ENCODE data around the gene PRRG2.

DNA sequence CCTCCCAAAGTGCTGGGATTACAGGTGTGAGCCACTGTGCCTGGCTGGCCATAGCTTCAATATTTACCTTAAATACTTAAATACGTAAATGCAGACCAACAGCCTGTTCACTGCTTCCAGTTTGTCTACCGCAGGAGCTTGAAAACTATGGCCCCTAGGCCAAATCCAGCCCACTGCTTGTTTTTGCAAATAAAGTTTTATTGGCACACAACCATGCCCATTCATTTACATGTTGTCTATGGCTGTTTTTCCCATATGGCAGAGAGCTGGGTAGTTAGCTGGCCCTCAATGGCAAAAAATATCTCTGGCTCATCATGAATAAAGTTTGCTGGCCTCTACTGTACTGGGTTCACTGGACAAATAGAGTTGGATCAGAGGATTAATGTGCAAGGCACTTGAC lies 21.7 kb downstream of the PRRG2 start:
- TF ChIP-seq CTCF (IDR thresholded peaks at IDR 0.05) (no peak), POLR2A (IDR thresholded peaks at IDR 0.05) (no peak)

Measured in testis (tissue), 2 donors.